Right lobe of liver (tissue), 6 donors: ENCODE data around the gene OR51A2. TPM values are rescaled to one million over a fixed set of nuclear protein-coding genes. Genes with fewer than 3 reads are reported as not detected.
A peak's percentile ranks its signal among the peaks of the same experiment; 100 is the strongest.

Experiments used
- ATAC-seq, 4 donors: fragments of 200-7000 bp; cut with Tn5 transposase; one replicate each; pipeline ENCODE4 v1.9.1; 2020; ENCODE audit warnings: mild to moderate bottlenecking in 4 of 4, moderate library complexity in 4 of 4
- DNase-seq, 3 donors: peaks; one replicate each; pipeline ENCODE4 v3.0.0-alpha.2; 2020
- H3K27ac ChIP-seq, 3 donors: fragments of 200-600 bp; one replicate each; pipeline ENCODE4 v1.8.0; 2022
- H3K27me3 ChIP-seq, 2 donors: fragments of 200-600 bp; one replicate each; pipeline ENCODE4 v1.8.0; 2022
- H3K36me3 ChIP-seq, 4 donors: fragments of 200-600 bp; sonication (generic) in 1 of 4; one replicate each; pipeline versions ENCODE4 v1.5.1 to v1.8.0; 2017 to 2022; ENCODE audit warnings: control low read depth in 1 of 4
- H3K4me1 ChIP-seq, 4 donors: fragments of 200-600 bp; sonication (generic) in 1 of 4; one replicate each; pipeline versions ENCODE4 v1.5.1 to v1.8.0; 2017 to 2022; ENCODE audit warnings: control low read depth in 1 of 4
- H3K4me3 ChIP-seq, 3 donors: fragments of 200-600 bp; one replicate each; pipeline ENCODE4 v1.8.0; 2022
- H3K9me3 ChIP-seq, 4 donors: fragments of 200-600 bp; sonication (generic) in 1 of 4; one replicate each; pipeline versions ENCODE4 v1.5.1 to v1.8.0; 2017 to 2022; ENCODE audit warnings: control low read depth in 1 of 4
- POLR2A ChIP-seq: fragments of 450-650 bp; IDR thresholded peaks from one replicate; pipeline ENCODE4 v1.6.1; 2017; ENCODE audit warnings: antibody characterized with exemption, mild to moderate bottlenecking
- WGBS: methylation state at CpG from one replicate; pipeline ENCODE4 v1.1.6; 2018; ENCODE audit warnings: low coverage, low lambda C conversion rate; ENCODE audit not compliant: insufficient coverage; ENCODE audit errors: missing lambda C conversion rate; 5-methylcytosine and 5-hydroxymethylcytosine counted together
- intact Hi-C, 2 donors: fragments of 100-400 bp; cut with DNase I; formaldehyde crosslinking; loops; one replicate each; pipeline versions ENCODE4 v1.11.2 to v1.14.1; 2022
- total RNA-seq, 6 experiments: library from RNA; depleted of rRNA in 2 of 6; stranded (reverse); fragments of >200 nt in 2 of 6; fragmentation: NEBNext Ultra II Directional in 3 of 6; extraction: Animal tissue kit (Norgen Biotek cat#: 25700) in 3 of 6; gene quantifications; one replicate each; pipeline versions ENCODE4 v1.1.0 to v1.2.4, GENCODE V29; 2016 to 2023
- TF ChIP-seq, protein P1 (sequence below), 4 donors: fragments of 200-600 bp in 3 of 4; fragments of 450-650 bp in 1 of 4; IDR thresholded peaks; one replicate each; pipeline versions ENCODE4 v1.5.1 to v1.8.0; 2016 to 2022; ENCODE audit warnings: antibody characterized with exemption in 4 of 4, mild to moderate bottlenecking in 2 of 4
- donor health status: DM: no; HTN: yes; CAD: no.
- donor health status: DM: no; HTN: no; CAD: no.
- donor health status: DM: no; HTN: no; CAD: no.
- donor health status: DM: no; HTN: yes; CAD: no.
- donor health status: DM: no; HTN: yes; CAD: no.

The OR51A2 gene
- total RNA-seq, 6 experiments from 2014 or later = not detected

DNA sequence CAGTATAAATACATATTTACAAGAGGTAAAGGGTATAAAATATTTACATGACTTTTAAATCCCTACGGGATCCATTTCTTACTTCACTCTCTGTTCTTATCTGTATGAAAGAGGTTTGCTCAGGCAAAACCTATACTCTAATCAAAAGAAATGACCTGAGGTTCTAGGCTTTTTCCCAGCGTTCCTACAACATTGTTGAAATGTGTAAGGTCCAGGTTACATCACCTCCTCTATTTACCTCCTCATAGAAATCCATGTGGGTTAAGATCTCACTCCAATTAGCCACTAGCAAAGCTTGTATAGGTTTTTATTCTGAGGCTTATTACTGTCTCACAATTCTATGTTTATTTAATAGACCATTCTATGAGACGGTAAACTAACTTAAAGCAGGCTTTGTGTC lies 27.2 kb upstream of the OR51A2 start:
- WGBS = 41% methylated on average over 3 of the region's 3 CpGs
- no peak for DNase-seq
- peak in 2 of 4 donors; percentile 65 to 68 for ATAC-seq

DNA sequence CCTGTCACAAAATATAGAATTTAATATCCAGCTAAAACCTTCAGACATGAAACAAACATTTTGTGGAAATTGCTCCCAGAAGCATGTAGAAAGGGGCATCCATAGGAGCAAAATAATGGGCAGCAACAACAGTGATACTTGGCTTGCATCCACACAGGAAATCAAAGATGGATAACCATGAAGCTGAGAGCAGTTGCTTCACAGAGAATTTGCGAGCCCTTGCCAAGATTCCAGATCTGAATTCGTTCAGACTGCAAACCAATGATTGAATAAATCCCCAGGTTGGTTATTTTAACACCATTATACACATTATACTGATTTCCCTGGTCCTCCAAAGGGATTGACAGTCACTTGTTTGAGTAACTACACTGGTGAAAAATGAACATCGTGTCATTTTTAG lies 23.5 kb upstream of the OR51A2 start:
- intact Hi-C loops = no loop called here
- ATAC-seq (no peak), DNase-seq (no peak)
- no peak for TF ChIP-seq POLR2A
- TF ChIP-seq, protein P1, sequence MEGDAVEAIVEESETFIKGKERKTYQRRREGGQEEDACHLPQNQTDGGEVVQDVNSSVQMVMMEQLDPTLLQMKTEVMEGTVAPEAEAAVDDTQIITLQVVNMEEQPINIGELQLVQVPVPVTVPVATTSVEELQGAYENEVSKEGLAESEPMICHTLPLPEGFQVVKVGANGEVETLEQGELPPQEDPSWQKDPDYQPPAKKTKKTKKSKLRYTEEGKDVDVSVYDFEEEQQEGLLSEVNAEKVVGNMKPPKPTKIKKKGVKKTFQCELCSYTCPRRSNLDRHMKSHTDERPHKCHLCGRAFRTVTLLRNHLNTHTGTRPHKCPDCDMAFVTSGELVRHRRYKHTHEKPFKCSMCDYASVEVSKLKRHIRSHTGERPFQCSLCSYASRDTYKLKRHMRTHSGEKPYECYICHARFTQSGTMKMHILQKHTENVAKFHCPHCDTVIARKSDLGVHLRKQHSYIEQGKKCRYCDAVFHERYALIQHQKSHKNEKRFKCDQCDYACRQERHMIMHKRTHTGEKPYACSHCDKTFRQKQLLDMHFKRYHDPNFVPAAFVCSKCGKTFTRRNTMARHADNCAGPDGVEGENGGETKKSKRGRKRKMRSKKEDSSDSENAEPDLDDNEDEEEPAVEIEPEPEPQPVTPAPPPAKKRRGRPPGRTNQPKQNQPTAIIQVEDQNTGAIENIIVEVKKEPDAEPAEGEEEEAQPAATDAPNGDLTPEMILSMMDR (IDR thresholded peaks at IDR 0.05) = no peak
- Histone ChIP-seq H3K9me3 (no peaks in the 10 kb centered on the region), H3K4me1 (peaks cover 0 to 3% (median 0%) of the 10 kb centered on the region in 4 donors), H3K36me3 (no peaks in the 10 kb centered on the region), H3K27me3 (no peaks in the 10 kb centered on the region), H3K4me3 (no peak overlapping the region), H3K27ac (no peak overlapping the region)
- 35% methylated on average over 3 of the region's 3 CpGs for WGBS

More for the DNA sequence above, 27.2 kb upstream of the OR51A2 start:
- peaks cover 0 to 3% (median 0%) of the 10 kb centered on the region in 4 donors for H3K4me1 ChIP-seq
- no peak for TF ChIP-seq POLR2A
- TF ChIP-seq, protein P1 (IDR thresholded peaks at IDR 0.05) = no peak
- no peaks in the 10 kb centered on the region for H3K9me3 ChIP-seq
- no peaks in the 10 kb centered on the region for H3K27me3 ChIP-seq
- no peak overlapping the region for H3K27ac ChIP-seq
- intact Hi-C loops = no loop called here
- H3K4me3 ChIP-seq = no peak overlapping the region
- no peaks in the 10 kb centered on the region for H3K36me3 ChIP-seq

DNA sequence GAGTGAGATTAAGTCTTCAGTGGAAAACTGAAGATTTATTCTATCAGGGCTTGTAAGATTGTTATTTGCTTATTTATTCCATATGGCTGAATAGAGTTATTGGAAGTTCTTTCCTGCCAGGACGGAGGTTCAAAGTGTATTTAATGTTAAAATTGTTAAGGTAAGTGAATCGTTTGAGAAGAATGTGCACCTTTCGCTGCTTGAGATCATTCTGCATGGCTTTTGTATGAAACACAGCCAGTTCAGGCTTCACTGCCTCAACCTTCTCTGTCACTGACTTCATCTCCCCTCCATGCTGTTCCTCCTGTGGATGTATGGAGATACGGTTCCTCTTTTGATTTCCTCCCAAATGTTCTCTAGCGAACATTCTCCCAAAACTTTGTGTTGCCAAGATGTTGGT lies 19.9 kb upstream of the OR51A2 start:
- ATAC-seq (no peak), DNase-seq (no peak)
- Histone ChIP-seq H3K4me3 (no peak overlapping the region), H3K9me3 (no peaks in the 10 kb centered on the region), H3K4me1 (no peaks in the 10 kb centered on the region), H3K27me3 (no peaks in the 10 kb centered on the region), H3K27ac (no peak overlapping the region), H3K36me3 (no peaks in the 10 kb centered on the region)
- TF ChIP-seq, protein P1 (IDR thresholded peaks at IDR 0.05) = no peak
- TF ChIP-seq POLR2A = no peak
- 66% methylated on average over 5 of the region's 5 CpGs for WGBS
- intact Hi-C loops = no loop called here

DNA sequence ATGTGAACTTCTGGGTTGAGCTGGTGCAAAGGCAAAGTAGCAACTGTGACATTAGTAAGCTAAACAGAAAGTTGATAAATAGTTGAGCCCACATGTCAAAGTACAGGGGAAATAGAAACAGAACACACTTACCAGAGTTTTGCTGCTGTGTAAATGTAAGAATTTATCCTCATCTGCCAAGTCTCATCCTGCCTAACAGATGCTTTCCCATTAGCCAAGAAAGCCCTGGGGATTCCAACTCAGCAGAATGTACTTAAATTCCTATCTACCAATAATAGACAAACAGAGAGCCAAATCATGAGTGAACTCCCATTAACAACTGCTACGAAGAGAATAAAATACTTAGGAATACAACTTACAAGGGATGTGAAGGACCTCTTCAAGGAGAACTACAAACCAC lies 7.3 kb upstream of the OR51A2 start:
- H3K27me3 ChIP-seq = no peaks in the 10 kb centered on the region
- no peak for TF ChIP-seq POLR2A
- TF ChIP-seq, protein P1 (IDR thresholded peaks at IDR 0.05) = no peak
- H3K36me3 ChIP-seq = no peaks in the 10 kb centered on the region
- no peaks in the 10 kb centered on the region for H3K4me1 ChIP-seq
- peaks cover 0 to 3% (median 0%) of the 10 kb centered on the region in 4 donors for H3K9me3 ChIP-seq
- 44% methylated on average over 1 of the region's 1 CpG for WGBS
- DNase-seq = no peak
- no peak overlapping the region for H3K4me3 ChIP-seq
- intact Hi-C loops = no loop called here
- ATAC-seq = no peak
- H3K27ac ChIP-seq = no peak overlapping the region

DNA sequence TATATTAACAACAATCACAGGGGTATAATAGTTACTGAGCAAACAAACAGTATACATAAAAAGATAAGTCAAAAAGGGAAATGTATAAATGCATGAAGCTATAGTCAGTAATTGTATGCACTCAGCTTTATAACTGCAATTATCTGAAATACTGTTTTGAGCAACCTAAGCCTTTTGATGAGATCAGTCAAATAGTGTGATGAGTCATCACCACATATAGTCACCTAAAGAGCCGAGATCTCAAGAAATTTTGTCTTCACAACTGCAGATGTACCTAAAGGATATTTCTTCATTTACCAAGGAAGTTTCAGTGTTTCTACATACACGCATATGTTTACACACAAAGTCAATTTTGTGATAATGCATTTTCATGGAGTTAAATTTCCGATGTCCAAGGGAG lies 5.4 kb upstream of the OR51A2 start:
- Histone ChIP-seq H3K4me3 (no peak overlapping the region), H3K36me3 (no peaks in the 10 kb centered on the region), H3K4me1 (no peaks in the 10 kb centered on the region), H3K27ac (no peak overlapping the region), H3K27me3 (no peaks in the 10 kb centered on the region), H3K9me3 (no peaks in the 10 kb centered on the region)
- DNase-seq (no peak), ATAC-seq (no peak)
- TF ChIP-seq POLR2A = no peak
- TF ChIP-seq, protein P1 (IDR thresholded peaks at IDR 0.05) = no peak
- intact Hi-C loops = no loop called here
- WGBS = 49% methylated on average over 3 of the region's 3 CpGs
